Astrocyte (in vitro differentiated cells and primary cell): ENCODE results near the gene BTBD10.
"Not testable (repeated sequence)": the region's sequence is repeated elsewhere in the genome, so short reads cannot be mapped to it uniquely, and the experiment has no call there.

Experiments
- CTCF ChIP-seq: IDR thresholded peaks from 2 replicates; pipeline ENCODE4 v1.5.1; 2011; ENCODE audit warnings: low read depth, mild to moderate bottlenecking, inconsistent platforms, low read length, moderate library complexity; ENCODE audit not compliant: insufficient read depth
- EZH2 ChIP-seq: IDR thresholded peaks from 2 replicates; pipeline ENCODE4 v1.6.1; 2012; ENCODE audit warnings: mild to moderate bottlenecking, low read length, inconsistent platforms; ENCODE audit not compliant: insufficient read depth

- not testable (repeated sequence) for TF ChIP-seq CTCF, EZH2
These were observed 64.7 kb downstream of the BTBD10 start for GRCh38 chr11:13398335-13398734.
